Renal pelvis (tissue), 4 donors: ENCODE results near the gene SPG21. TPM values are rescaled to one million over a fixed set of nuclear protein-coding genes. Genes with fewer than 3 reads are reported as not detected.

Experiments used
- DNase-seq: peaks from one replicate; pipeline ENCODE4 v3.0.0-alpha.2; 2013
- polyA plus RNA-seq, 3 donors: library from polyadenylated mRNA; unstranded; fragments of 120-200 nt; gene quantifications; one replicate each; pipeline ENCODE4 v1.2.1, GENCODE V29; 2013; ENCODE audit not compliant: insufficient read length in 3 of 3

SPG21 gene
- polyA plus RNA-seq, 3 donors = 103 to 115 (median 105) TPM

- no peak for DNase-seq
Measured at GRCh38 chr15:65006876-65007275, 17.2 kb upstream of the SPG21 start.

GRCh38 chr15:65004993-65005392 is 15.3 kb upstream of the SPG21 start:
- no peak for DNase-seq

- no peak for DNase-seq
Measured at GRCh38 chr15:64997745-64998375, 8.1 kb upstream of the SPG21 start.

GRCh38 chr15:64997066-64997465 is 7.4 kb upstream of the SPG21 start:
- no peak for DNase-seq

- DNase-seq = no peak
Measured at GRCh38 chr15:64993290-64993689, 3.6 kb upstream of the SPG21 start.

GRCh38 chr15:64991536-64992135 is 1.9 kb upstream of the SPG21 start:
- DNase-seq = peak; percentile 31

GRCh38 chr15:64990168-64990470 is 405 bp upstream of the SPG21 start:
- DNase-seq = no peak

GRCh38 chr15:64987136-64987535 is 2.6 kb downstream of the SPG21 start:
- no peak for DNase-seq

- DNase-seq = no peak
Measured at GRCh38 chr15:64985366-64986033, 4.2 kb downstream of the SPG21 start.

- DNase-seq = no peak
Measured at GRCh38 chr15:64982472-64982871, 7.2 kb downstream of the SPG21 start.

GRCh38 chr15:64981812-64982431 is 7.8 kb downstream of the SPG21 start:
- no peak for DNase-seq

GRCh38 chr15:64979252-64979710 is 10.4 kb downstream of the SPG21 start:
- no peak for DNase-seq

- no peak for DNase-seq
Measured at GRCh38 chr15:64975390-64975789, 14.3 kb downstream of the SPG21 start.

- DNase-seq = no peak
Measured at GRCh38 chr15:64970698-64971097, 19.0 kb downstream of the SPG21 start.

GRCh38 chr15:64969401-64969800 is 20.3 kb downstream of the SPG21 start:
- no peak for DNase-seq

GRCh38 chr15:64961013-64961412 is 28.7 kb downstream of the SPG21 start:
- no peak for DNase-seq

- DNase-seq = no peak
Measured at GRCh38 chr15:64960153-64960552, 29.6 kb downstream of the SPG21 start.

GRCh38 chr15:64959128-64959527 is 30.6 kb downstream of the SPG21 start:
- DNase-seq = no peak

GRCh38 chr15:64954395-64954794 is 35.3 kb downstream of the SPG21 start:
- DNase-seq = no peak

- DNase-seq = no peak
Measured at GRCh38 chr15:64951777-64952418, 37.8 kb downstream of the SPG21 start.

GRCh38 chr15:64950888-64951287 is 38.8 kb downstream of the SPG21 start:
- no peak for DNase-seq

GRCh38 chr15:64949383-64950186 is 40.1 kb downstream of the SPG21 start:
- DNase-seq = no peak
